ENCODE results near the gene MRPL12.

- no peak for TF ChIP-seq REST (IDR thresholded peaks at IDR 0.05; ENCODE audit: insufficient read depth in 1 of 2, low read depth in 2 of 2, low read length in 2 of 2)
- TF ChIP-seq TAF1 (IDR thresholded peaks at IDR 0.05; ENCODE audit: borderline replicate concordance, insufficient read depth, low read length), result no peak
Observed at GRCh38 chr17:81695211-81695610, 8.0 kb upstream of the MRPL12 start.
